Uterus (tissue), 4 donors: ENCODE data around the gene SCN8A. TPM values are rescaled to one million over a fixed set of nuclear protein-coding genes. Genes with fewer than 3 reads are reported as not detected.

ENCODE experiments used
- DNase-seq, 2 donors: peaks; one replicate each; pipeline ENCODE4 v3.0.0-alpha.2; 2019 to 2020
- H3K27ac ChIP-seq, 2 donors: fragments of 200-600 bp; sonication (generic); 1 replicate in 1 of 2; 2 replicates in 1 of 2; pipeline ENCODE4 v1.5.1; 2016 to 2018
- H3K27me3 ChIP-seq, 2 donors: fragments of 200-600 bp; sonication (generic); one replicate each; pipeline ENCODE4 v1.5.1; 2018 to 2019; ENCODE audit warnings: control low read depth in 1 of 2
- H3K36me3 ChIP-seq, 2 donors: fragments of 200-600 bp; sonication (generic); one replicate each; pipeline ENCODE4 v1.5.1; 2019; ENCODE audit warnings: control low read depth in 1 of 2
- H3K4me1 ChIP-seq, 2 donors: fragments of 200-600 bp; sonication (generic); one replicate each; pipeline ENCODE4 v1.5.1; 2018 to 2019; ENCODE audit warnings: control low read depth in 1 of 2
- H3K4me3 ChIP-seq, 2 donors: fragments of 200-600 bp; sonication (generic); 1 replicate in 1 of 2; 2 replicates in 1 of 2; pipeline ENCODE4 v1.5.1; 2018 to 2019; ENCODE audit warnings: mild to moderate bottlenecking in 1 of 2
- H3K9me3 ChIP-seq, 2 donors: fragments of 200-600 bp; sonication (generic); one replicate each; pipeline ENCODE4 v1.5.1; 2019; ENCODE audit warnings: control low read depth in 1 of 2
- POLR2A ChIP-seq, 2 donors: fragments of 450-650 bp; IDR thresholded peaks; one replicate each; pipeline ENCODE4 v1.6.1; 2016; ENCODE audit warnings: antibody characterized with exemption in 2 of 2, mild to moderate bottlenecking in 1 of 2, moderate library complexity in 1 of 2
- intact Hi-C: fragments of 100-400 bp; cut with DNase I; formaldehyde crosslinking; loops from one replicate; pipeline ENCODE4 v1.15.1; 2023; ENCODE audit warnings: low total_unique reads
- total RNA-seq, 4 donors: library from RNA; depleted of rRNA in 3 of 4; stranded (reverse); fragments of >200 nt in 3 of 4; gene quantifications; one replicate each; pipeline versions ENCODE4 v1.1.0 to v1.2.4, GENCODE V29; 2014 to 2023
- TF ChIP-seq, protein P1 (sequence below), 4 experiments: fragments of 200-600 bp in 2 of 4; fragments of 450-650 bp in 2 of 4; sonication (generic) in 2 of 4; IDR thresholded peaks; one replicate each; pipeline ENCODE4 v1.5.1; 2016 to 2019; ENCODE audit warnings: antibody characterized with exemption in 4 of 4, mild to moderate bottlenecking in 2 of 4, moderate library complexity in 1 of 4
- donor health status: DM: yes; HTN: yes; CAD: no.

SCN8A gene
- total RNA-seq, 4 donors from 2014 or later: 1.3 to 6.7 (median 3.0) TPM; not detected in 1

DNA sequence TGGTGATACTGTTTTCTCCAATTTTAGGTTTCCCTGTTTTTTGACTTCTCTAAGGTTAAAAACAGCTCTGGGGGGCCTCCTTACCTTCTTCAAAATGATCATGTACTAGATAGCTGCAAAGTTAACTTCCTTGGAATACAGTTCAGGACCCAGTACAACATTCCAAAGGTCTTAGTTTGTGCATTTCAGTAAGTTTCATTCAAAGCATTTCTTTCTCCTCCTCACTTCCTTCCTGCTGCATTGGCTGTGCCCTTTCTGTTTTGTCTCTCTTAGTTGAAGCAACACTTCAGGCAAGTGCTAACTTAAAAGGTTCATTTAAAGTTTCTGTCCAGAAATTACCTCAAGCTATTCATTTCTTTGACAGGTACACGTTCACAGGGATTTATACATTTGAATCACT, 95.7 kb downstream of the SCN8A start:
- no peak for TF ChIP-seq POLR2A (IDR thresholded peaks at IDR 0.05)
- TF ChIP-seq, protein P1, sequence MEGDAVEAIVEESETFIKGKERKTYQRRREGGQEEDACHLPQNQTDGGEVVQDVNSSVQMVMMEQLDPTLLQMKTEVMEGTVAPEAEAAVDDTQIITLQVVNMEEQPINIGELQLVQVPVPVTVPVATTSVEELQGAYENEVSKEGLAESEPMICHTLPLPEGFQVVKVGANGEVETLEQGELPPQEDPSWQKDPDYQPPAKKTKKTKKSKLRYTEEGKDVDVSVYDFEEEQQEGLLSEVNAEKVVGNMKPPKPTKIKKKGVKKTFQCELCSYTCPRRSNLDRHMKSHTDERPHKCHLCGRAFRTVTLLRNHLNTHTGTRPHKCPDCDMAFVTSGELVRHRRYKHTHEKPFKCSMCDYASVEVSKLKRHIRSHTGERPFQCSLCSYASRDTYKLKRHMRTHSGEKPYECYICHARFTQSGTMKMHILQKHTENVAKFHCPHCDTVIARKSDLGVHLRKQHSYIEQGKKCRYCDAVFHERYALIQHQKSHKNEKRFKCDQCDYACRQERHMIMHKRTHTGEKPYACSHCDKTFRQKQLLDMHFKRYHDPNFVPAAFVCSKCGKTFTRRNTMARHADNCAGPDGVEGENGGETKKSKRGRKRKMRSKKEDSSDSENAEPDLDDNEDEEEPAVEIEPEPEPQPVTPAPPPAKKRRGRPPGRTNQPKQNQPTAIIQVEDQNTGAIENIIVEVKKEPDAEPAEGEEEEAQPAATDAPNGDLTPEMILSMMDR (IDR thresholded peaks at IDR 0.05): no peak
- intact Hi-C loops: no loop called here
- Histone ChIP-seq H3K4me3 (no peak overlapping the region), H3K4me1 (no peaks in the 10 kb centered on the region), H3K27me3 (no peaks in the 10 kb centered on the region), H3K27ac (no peak overlapping the region), H3K9me3 (no peaks in the 10 kb centered on the region), H3K36me3 (no peaks in the 10 kb centered on the region)
- DNase-seq: no peak

DNA sequence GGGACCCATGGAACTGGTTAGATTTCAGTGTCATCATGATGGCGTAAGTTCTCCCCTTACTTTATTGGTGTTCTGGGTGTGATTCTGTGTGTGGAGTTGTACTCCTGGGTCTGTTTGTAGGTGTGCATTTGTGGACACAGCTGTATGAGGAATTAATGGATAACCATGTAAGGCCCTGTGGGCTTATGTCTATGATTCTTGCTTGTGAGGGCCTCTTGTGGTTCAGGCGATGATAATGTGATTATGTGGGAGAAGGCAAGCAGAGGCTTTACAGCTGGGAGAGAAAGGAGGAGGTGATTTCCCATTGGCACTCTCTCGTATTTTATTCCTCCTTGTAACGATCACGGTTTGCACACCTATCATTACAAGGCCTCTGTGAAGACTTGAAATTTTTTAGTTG, 96.1 kb downstream of the SCN8A start:
- no peaks in the 10 kb centered on the region for H3K4me1 ChIP-seq
- H3K9me3 ChIP-seq: no peaks in the 10 kb centered on the region
- DNase-seq: no peak
- TF ChIP-seq, protein P1 (IDR thresholded peaks at IDR 0.05): no peak
- TF ChIP-seq POLR2A (IDR thresholded peaks at IDR 0.05): no peak
- H3K27ac ChIP-seq: no peak overlapping the region
- H3K4me3 ChIP-seq: no peak overlapping the region
- H3K27me3 ChIP-seq: no peaks in the 10 kb centered on the region
- no peaks in the 10 kb centered on the region for H3K36me3 ChIP-seq
- intact Hi-C loops: no loop called here

DNA sequence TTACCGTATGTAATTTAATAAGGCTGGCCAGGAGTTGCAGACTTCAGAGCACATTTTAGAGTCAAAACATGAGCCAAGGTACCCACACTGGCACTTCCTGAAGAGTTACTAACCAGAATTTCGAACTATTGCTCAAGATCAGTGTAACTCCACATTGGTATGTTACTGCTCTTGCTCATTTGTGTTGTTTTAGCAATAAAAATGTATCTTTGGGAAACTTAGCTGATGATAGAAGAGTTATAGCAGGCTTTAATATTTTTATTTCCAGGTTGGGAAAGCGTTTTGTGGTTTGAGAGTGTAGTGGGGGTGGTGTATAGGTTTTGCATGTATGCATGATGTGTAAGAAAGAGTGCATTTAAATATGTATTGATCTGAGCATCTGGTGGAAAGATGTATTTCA, 96.6 kb downstream of the SCN8A start:
- no peak overlapping the region for H3K27ac ChIP-seq
- TF ChIP-seq, protein P1 (IDR thresholded peaks at IDR 0.05): no peak
- no peak for TF ChIP-seq POLR2A (IDR thresholded peaks at IDR 0.05)
- H3K4me1 ChIP-seq: no peaks in the 10 kb centered on the region
- no peaks in the 10 kb centered on the region for H3K9me3 ChIP-seq
- intact Hi-C loops: no loop called here
- no peaks in the 10 kb centered on the region for H3K27me3 ChIP-seq
- no peak for DNase-seq
- H3K36me3 ChIP-seq: no peaks in the 10 kb centered on the region
- H3K4me3 ChIP-seq: no peak overlapping the region

DNA sequence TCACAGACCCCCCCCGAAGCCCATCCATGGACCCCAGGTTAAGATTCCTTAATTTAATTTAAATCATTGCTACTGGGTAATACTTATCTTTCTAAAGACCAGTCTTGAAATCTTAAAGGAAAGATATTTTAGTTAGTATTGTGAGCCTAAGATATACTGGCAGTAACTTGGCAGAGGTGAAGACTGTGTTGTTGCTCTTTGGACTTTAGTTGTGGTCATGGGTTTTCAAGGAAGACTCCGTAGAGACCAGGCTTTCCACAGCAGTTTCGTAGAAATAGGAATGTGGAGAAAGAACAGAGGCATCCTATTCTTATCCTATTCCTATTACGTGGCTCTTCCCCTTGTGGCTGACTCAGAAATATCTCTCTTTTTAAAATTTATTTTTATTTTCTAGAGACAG, 99.0 kb downstream of the SCN8A start:
- Histone ChIP-seq H3K27ac (no peak overlapping the region), H3K9me3 (no peaks in the 10 kb centered on the region), H3K4me3 (no peak overlapping the region), H3K36me3 (no peaks in the 10 kb centered on the region), H3K27me3 (no peaks in the 10 kb centered on the region), H3K4me1 (no peaks in the 10 kb centered on the region)
- intact Hi-C loops: no loop called here
- TF ChIP-seq POLR2A (IDR thresholded peaks at IDR 0.05): no peak
- TF ChIP-seq, protein P1 (IDR thresholded peaks at IDR 0.05): no peak
- DNase-seq: no peak

DNA sequence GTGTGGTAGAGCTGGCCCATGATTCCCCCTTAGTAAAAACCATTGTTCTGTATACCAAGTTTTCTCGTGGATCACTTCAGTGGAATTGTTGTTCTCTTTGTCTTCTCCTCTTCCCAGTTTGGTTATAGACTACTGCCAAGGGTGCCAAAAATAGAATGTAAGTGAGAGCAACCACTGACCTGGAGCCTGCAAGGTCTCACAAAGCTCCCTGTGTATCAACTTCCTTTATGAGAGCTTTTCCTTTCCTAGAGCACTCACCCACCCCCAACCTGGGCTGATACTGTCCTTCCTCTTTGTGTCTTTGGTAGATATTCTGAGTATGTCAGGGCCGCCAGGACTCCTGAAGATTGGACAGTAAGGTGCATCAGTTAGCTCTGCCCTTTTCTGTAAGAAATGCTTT, 101.0 kb downstream of the SCN8A start:
- Histone ChIP-seq H3K4me3 (no peak overlapping the region), H3K36me3 (no peaks in the 10 kb centered on the region), H3K27me3 (no peaks in the 10 kb centered on the region), H3K4me1 (no peaks in the 10 kb centered on the region), H3K9me3 (no peaks in the 10 kb centered on the region), H3K27ac (no peak overlapping the region)
- no peak for DNase-seq
- TF ChIP-seq, protein P1 (IDR thresholded peaks at IDR 0.05): no peak
- TF ChIP-seq POLR2A (IDR thresholded peaks at IDR 0.05): no peak
- intact Hi-C loops: no loop called here
